MM.1S (cell line): ENCODE data around the gene ACAA2.
"Not testable (repeated sequence)": the region's sequence is repeated elsewhere in the genome, so short reads cannot be mapped to it uniquely, and the experiment has no call there.

Experiments
- DNase-seq: peaks from one replicate; pipeline ENCODE4 v3.0.0-alpha.2; 2015
- H2AFZ ChIP-seq: fragments of 300-600 bp; sonication (generic); 2 replicates; pipeline ENCODE4 v1.6.0; 2016; ENCODE audit warnings: antibody characterized with exemption, low read length
- H3F3A ChIP-seq: fragments of 300-600 bp; sonication (generic); 2 replicates; pipeline ENCODE4 v1.6.1; 2016; ENCODE audit warnings: mild to moderate bottlenecking, antibody characterized with exemption, low read length, moderate library complexity, mixed read lengths; ENCODE audit not compliant: insufficient read depth
- H3K27ac ChIP-seq: fragments of 300-600 bp; sonication (generic); 2 replicates; pipeline ENCODE4 v1.5.1; 2016; ENCODE audit warnings: mild to moderate bottlenecking, low read length
- H3K27me3 ChIP-seq: fragments of 300-600 bp; sonication (generic); replicated peaks from 2 replicates; pipeline ENCODE4 v1.6.0; 2016; ENCODE audit warnings: low read length; ENCODE audit not compliant: insufficient read depth
- H3K36me3 ChIP-seq: fragments of 300-600 bp; sonication (generic); replicated peaks from 2 replicates; pipeline ENCODE4 v1.6.1; 2016; ENCODE audit warnings: mild to moderate bottlenecking, low read length, mixed read lengths; ENCODE audit not compliant: insufficient read depth
- H3K4me1 ChIP-seq: fragments of 300-600 bp; sonication (generic); 2 replicates; pipeline ENCODE4 v1.6.1; 2016; ENCODE audit warnings: low read length, mixed read lengths
- H3K4me2 ChIP-seq: fragments of 300-600 bp; sonication (generic); 2 replicates; pipeline ENCODE4 v1.6.0; 2016; ENCODE audit warnings: low read depth, low read length
- H3K4me3 ChIP-seq: fragments of 300-600 bp; sonication (generic); 2 replicates; pipeline ENCODE4 v1.5.1; 2016; ENCODE audit warnings: low read length, mixed read lengths
- H3K79me2 ChIP-seq: fragments of 300-600 bp; sonication (generic); 2 replicates; pipeline ENCODE4 v1.6.1; 2016; ENCODE audit warnings: mixed run types, low read length, mixed read lengths
- H3K9ac ChIP-seq: fragments of 300-600 bp; sonication (generic); 2 replicates; pipeline ENCODE4 v1.6.1; 2016; ENCODE audit warnings: low read length, mixed read lengths
- H3K9me2 ChIP-seq: fragments of 300-600 bp; sonication (generic); replicated peaks from 2 replicates; pipeline ENCODE4 v1.6.1; 2016; ENCODE audit warnings: mild to moderate bottlenecking, low read length, mixed read lengths; ENCODE audit not compliant: insufficient read depth
- H3K9me3 ChIP-seq: fragments of 300-600 bp; sonication (generic); replicated peaks from 2 replicates; pipeline ENCODE4 v1.6.1; 2016; ENCODE audit warnings: mild to moderate bottlenecking, low read length, mixed read lengths; ENCODE audit not compliant: insufficient read depth
- H4K20me1 ChIP-seq: fragments of 300-600 bp; sonication (generic); 2 replicates; pipeline ENCODE4 v1.6.1; 2016; ENCODE audit warnings: mild to moderate bottlenecking, low read length, moderate library complexity, mixed read lengths; ENCODE audit not compliant: insufficient read depth
- EZH2 ChIP-seq: fragments of 300-600 bp; sonication (generic); optimal IDR thresholded peaks from 2 replicates; pipeline ENCODE3; 2017; ENCODE audit warnings: low read depth, mild to moderate bottlenecking, antibody characterized with exemption, low read length, mixed read lengths
- EZH2phosphoT487 ChIP-seq: fragments of 300-600 bp; sonication (generic); IDR thresholded peaks from 2 replicates; pipeline ENCODE4 v1.6.1; 2018; ENCODE audit warnings: antibody characterized with exemption, low read length
- TF ChIP-seq, protein P1 (sequence below): fragments of 300-600 bp; sonication (generic); IDR thresholded peaks from 2 replicates; pipeline ENCODE4 v1.5.1; 2016; ENCODE audit warnings: antibody characterized with exemption, low read length, mixed read lengths

ACAA2 gene

DNA sequence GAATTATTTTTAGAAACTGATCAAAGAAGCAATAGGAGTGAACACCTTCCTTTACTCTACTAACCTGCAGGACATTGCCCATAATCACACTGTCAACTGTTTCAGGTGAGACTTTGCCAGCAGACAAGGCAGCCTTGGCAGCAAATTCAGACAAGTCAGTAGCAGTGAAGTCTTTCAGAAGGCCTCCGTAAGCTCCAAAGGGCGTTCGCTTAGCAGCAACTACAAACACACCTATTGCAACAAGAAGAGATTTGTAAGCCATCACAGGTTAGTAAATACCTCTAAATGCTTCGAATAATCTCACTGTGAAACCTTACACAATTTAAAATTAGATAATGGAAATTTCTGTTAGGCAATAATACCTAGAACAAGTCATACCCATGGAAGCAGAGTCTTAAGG is 10.7 kb downstream of the ACAA2 start:
- TF ChIP-seq EZH2 = no peak
- H3K27me3 ChIP-seq = no peaks in the 10 kb centered on the region
- DNase-seq = no peak
- H3K4me2 ChIP-seq = no peak overlapping the region
- H3K27ac ChIP-seq = no peak overlapping the region
- H3K36me3 ChIP-seq = no peaks in the 10 kb centered on the region
- H4K20me1 ChIP-seq = no peaks in the 10 kb centered on the region
- H3K4me3 ChIP-seq = no peak overlapping the region
- H3K9me2 ChIP-seq = no peaks in the 10 kb centered on the region
- peaks cover 42% of the 10 kb centered on the region for H3K79me2 ChIP-seq
- no peak overlapping the region for H2AFZ ChIP-seq
- H3K4me1 ChIP-seq = no peaks in the 10 kb centered on the region
- no peaks in the 10 kb centered on the region for H3F3A ChIP-seq
- no peak overlapping the region for H3K9ac ChIP-seq
- H3K9me3 ChIP-seq = no peaks in the 10 kb centered on the region

DNA sequence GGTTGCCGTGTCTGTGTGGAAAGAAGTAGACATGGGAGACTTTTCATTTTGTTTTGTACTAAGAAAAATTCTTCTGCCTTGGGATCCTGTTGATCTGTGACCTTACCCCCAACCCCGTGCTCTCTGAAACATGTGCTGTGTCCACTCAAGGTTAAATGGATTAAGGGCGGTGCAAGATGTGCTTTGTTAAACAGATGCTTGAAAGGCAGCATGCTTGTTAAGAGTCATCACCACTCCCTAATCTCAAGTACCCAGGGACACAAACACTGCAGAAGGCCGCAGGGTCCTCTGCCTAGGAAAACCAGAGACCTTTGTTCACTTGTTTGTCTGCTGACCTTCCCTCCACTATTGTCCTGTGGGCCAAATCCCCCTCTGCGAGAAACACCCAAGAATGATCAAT is 12.8 kb downstream of the ACAA2 start:
- H3F3A ChIP-seq, H2AFZ ChIP-seq, DNase-seq, H3K36me3 ChIP-seq, H3K4me3 ChIP-seq, H3K9ac ChIP-seq, H3K4me1 ChIP-seq, H3K27ac ChIP-seq, H3K27me3 ChIP-seq, H4K20me1 ChIP-seq, H3K9me3 ChIP-seq, H3K4me2 ChIP-seq, H3K9me2 ChIP-seq: not testable (repeated sequence)
- H3K79me2 ChIP-seq = peaks cover 21% of the 10 kb centered on the region

DNA sequence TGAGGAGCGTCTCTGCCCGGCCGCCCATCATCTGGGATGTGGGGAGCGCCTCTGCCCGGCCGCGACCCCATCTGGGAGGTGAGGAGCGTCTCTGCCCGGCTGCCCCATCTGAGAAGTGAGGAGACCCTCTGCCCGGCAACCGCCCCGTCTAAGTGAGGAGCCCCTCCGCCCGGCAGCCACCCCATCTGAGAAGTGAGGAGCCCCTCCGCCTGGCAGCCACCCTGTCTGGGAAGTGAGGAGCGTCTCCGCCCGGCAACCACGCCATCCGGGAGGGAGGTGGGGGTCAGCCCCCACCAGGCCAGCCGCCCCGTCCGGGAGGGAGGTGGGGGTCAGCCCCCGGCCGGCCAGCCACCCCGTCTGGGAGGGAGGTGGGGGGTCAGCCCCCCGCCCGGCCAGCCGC is 13.5 kb downstream of the ACAA2 start:
- H3K79me2 ChIP-seq = peaks cover 14% of the 10 kb centered on the region
- not testable (repeated sequence) for H3K27me3 ChIP-seq, H3K4me1 ChIP-seq, H3K4me3 ChIP-seq, H2AFZ ChIP-seq, H3K9me3 ChIP-seq, H3K4me2 ChIP-seq, H3K9me2 ChIP-seq, H4K20me1 ChIP-seq, DNase-seq, H3K36me3 ChIP-seq, H3K9ac ChIP-seq, H3F3A ChIP-seq, H3K27ac ChIP-seq

DNA sequence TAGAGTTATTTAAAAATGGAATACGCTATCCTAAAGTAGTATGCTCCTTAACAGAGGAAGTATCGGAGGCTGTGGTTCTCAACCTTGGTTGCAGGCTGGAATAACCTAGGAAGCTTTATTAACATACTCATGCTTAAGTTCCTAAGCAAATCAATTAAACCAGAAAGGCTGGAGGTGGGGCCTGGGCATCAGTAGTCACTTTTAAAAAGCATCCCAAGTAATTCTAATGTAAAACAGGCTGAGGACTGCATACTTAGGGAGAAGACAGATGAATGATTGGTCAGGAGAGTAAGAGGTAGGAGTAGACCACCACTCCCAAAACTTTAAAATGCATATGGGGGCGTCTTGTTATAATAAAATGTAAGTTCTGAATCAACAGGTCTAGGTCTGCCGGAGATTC is 15.3 kb downstream of the ACAA2 start:
- no peaks in the 10 kb centered on the region for H3K9me3 ChIP-seq
- H2AFZ ChIP-seq = no peak overlapping the region
- no peaks in the 10 kb centered on the region for H3K9me2 ChIP-seq
- no peak overlapping the region for H3K27ac ChIP-seq
- DNase-seq = no peak
- H4K20me1 ChIP-seq = no peaks in the 10 kb centered on the region
- no peaks in the 10 kb centered on the region for H3K27me3 ChIP-seq
- 0 out of 2 replicates have a peak, but pooled peaks cover 3% of the 10 kb centered on the region for H3K36me3 ChIP-seq
- no peak for TF ChIP-seq EZH2phosphoT487
- TF ChIP-seq, protein P1, sequence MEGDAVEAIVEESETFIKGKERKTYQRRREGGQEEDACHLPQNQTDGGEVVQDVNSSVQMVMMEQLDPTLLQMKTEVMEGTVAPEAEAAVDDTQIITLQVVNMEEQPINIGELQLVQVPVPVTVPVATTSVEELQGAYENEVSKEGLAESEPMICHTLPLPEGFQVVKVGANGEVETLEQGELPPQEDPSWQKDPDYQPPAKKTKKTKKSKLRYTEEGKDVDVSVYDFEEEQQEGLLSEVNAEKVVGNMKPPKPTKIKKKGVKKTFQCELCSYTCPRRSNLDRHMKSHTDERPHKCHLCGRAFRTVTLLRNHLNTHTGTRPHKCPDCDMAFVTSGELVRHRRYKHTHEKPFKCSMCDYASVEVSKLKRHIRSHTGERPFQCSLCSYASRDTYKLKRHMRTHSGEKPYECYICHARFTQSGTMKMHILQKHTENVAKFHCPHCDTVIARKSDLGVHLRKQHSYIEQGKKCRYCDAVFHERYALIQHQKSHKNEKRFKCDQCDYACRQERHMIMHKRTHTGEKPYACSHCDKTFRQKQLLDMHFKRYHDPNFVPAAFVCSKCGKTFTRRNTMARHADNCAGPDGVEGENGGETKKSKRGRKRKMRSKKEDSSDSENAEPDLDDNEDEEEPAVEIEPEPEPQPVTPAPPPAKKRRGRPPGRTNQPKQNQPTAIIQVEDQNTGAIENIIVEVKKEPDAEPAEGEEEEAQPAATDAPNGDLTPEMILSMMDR = no peak
- TF ChIP-seq EZH2 = no peak
- H3K79me2 ChIP-seq = no peaks in the 10 kb centered on the region
- no peaks in the 10 kb centered on the region for H3K4me1 ChIP-seq
- H3K9ac ChIP-seq = no peak overlapping the region
- H3K4me2 ChIP-seq = no peak overlapping the region
- no peak overlapping the region for H3K4me3 ChIP-seq
- H3F3A ChIP-seq = no peaks in the 10 kb centered on the region
